CD4-positive, alpha-beta T cell treated with Interleukin-17A for 1 hour (primary cell): Measurements from ENCODE around the gene SUPT5H.
A peak's percentile ranks its signal among the peaks of the same experiment; 100 is the strongest.

ENCODE experiments used
- DNase-seq: peaks from one replicate; pipeline ENCODE4 v3.0.0-alpha.2; 2020

Gene SUPT5H

GRCh38 chr19:39445196-39446111 is at the start of gene SUPT5H:
TSS of gene SUPT5H (plus strand) at chr19:39445582. CDS start at chr19:39445891, 309 bp downstream.
- peak; percentile 99 for DNase-seq

- DNase-seq = peak; percentile 94
Observed at GRCh38 chr19:39397360-39398296, 47.8 kb upstream of the SUPT5H start.

- DNase-seq = peak; percentile 74
Observed at GRCh38 chr19:39398297-39398864, 47.0 kb upstream of the SUPT5H start.

GRCh38 chr19:39399668-39400050 is 45.7 kb upstream of the SUPT5H start:
- DNase-seq = no peak

GRCh38 chr19:39400061-39400460 is 45.3 kb upstream of the SUPT5H start:
- DNase-seq = no peak

- no peak for DNase-seq
Observed at GRCh38 chr19:39401070-39401548, 44.3 kb upstream of the SUPT5H start.

- DNase-seq = peak; percentile 93
Observed at GRCh38 chr19:39401549-39402345, 43.6 kb upstream of the SUPT5H start.

- DNase-seq = peak; percentile 95
Observed at GRCh38 chr19:39402346-39403300, 42.8 kb upstream of the SUPT5H start.

- DNase-seq = peak; percentile 99
Observed at GRCh38 chr19:39403331-39404312, 41.8 kb upstream of the SUPT5H start.

GRCh38 chr19:39405261-39405957 is 40.0 kb upstream of the SUPT5H start:
- peak; percentile 43 for DNase-seq

- peak; percentile 96 for DNase-seq
Observed at GRCh38 chr19:39405958-39406655, 39.3 kb upstream of the SUPT5H start.

- peak; percentile 96 for DNase-seq
Observed at GRCh38 chr19:39406656-39407409, 38.5 kb upstream of the SUPT5H start, which contains the start of gene ZFP36. TSS of gene ZFP36 (plus strand) at chr19:39406847. CDS start at chr19:39406905, 58 bp downstream.

- DNase-seq = no peak
Observed at GRCh38 chr19:39407410-39407659, 38.0 kb upstream of the SUPT5H start.

GRCh38 chr19:39407660-39408391 is 37.6 kb upstream of the SUPT5H start:
- peak; percentile 80 for DNase-seq

GRCh38 chr19:39408392-39409207 is 36.8 kb upstream of the SUPT5H start:
- DNase-seq = peak; percentile 77
